Thyroid gland (tissue), 4 donors: ENCODE measurements around the gene LRMDA. TPM values are rescaled to one million over a fixed set of nuclear protein-coding genes. Genes with fewer than 3 reads are reported as not detected.
A peak's percentile ranks its signal among the peaks of the same experiment; 100 is the strongest.

Source experiments
- DNase-seq, 2 donors: peaks; one replicate each; pipeline ENCODE4 v3.0.0-alpha.2; 2019
- H3K27ac ChIP-seq, 3 donors: fragments of 200-600 bp; sonication (generic); 1 replicate in 2 of 3; 2 replicates in 1 of 3; pipeline ENCODE4 v1.5.1; 2016 to 2019; ENCODE audit warnings: mild to moderate bottlenecking in 1 of 3, moderate library complexity in 1 of 3
- H3K27me3 ChIP-seq: fragments of 200-600 bp; sonication (generic); one replicate; pipeline ENCODE4 v1.5.1; 2019
- H3K36me3 ChIP-seq, 2 donors: fragments of 200-600 bp; sonication (generic); one replicate each; pipeline ENCODE4 v1.5.1; 2016 to 2019
- H3K4me1 ChIP-seq, 2 donors: fragments of 200-600 bp; sonication (generic); one replicate each; pipeline ENCODE4 v1.5.1; 2017 to 2019
- H3K4me3 ChIP-seq, 3 donors: fragments of 200-600 bp; sonication (generic); replicated peaks in 1 of 3; 1 replicate in 2 of 3; 2 replicates in 1 of 3; pipeline ENCODE4 v1.5.1; 2016; ENCODE audit warnings: mild to moderate bottlenecking in 1 of 3
- H3K9me3 ChIP-seq: fragments of 200-600 bp; sonication (generic); one replicate; pipeline ENCODE4 v1.5.1; 2017
- CTCF ChIP-seq, 6 experiments: fragments of 200-600 bp in 3 of 6; fragments of 450-650 bp in 3 of 6; sonication (generic) in 3 of 6; IDR thresholded peaks; one replicate each; pipeline ENCODE4 v1.5.1; 2016 to 2019; ENCODE audit warnings: antibody characterized with exemption in 6 of 6, mild to moderate bottlenecking in 2 of 6, inconsistent platforms in 1 of 6, moderate library complexity in 1 of 6
- POLR2A ChIP-seq, 2 donors: fragments of 450-650 bp; IDR thresholded peaks; one replicate each; pipeline ENCODE4 v1.6.1; 2017; ENCODE audit warnings: antibody characterized with exemption in 2 of 2, mild to moderate bottlenecking in 2 of 2, moderate library complexity in 1 of 2
- WGBS, 2 donors: methylation state at CpG; one replicate each; pipeline ENCODE4 v1.1.5; 2017; 5-methylcytosine and 5-hydroxymethylcytosine counted together
- intact Hi-C: fragments of 100-400 bp; cut with DNase I; formaldehyde crosslinking; loops from one replicate; pipeline ENCODE4 v1.15.1; 2023
- total RNA-seq, 4 donors: library from RNA; depleted of rRNA; stranded (reverse); fragments of >200 nt; gene quantifications; one replicate each; pipeline ENCODE4 v1.2.3, GENCODE V29; 2016

Gene LRMDA
- total RNA-seq, 4 donors from 2014 or later, result 16.5 to 31.7 (median 23.2) TPM

- no peaks in the 10 kb centered on the region for H3K9me3 ChIP-seq
- TF ChIP-seq CTCF (IDR thresholded peaks at IDR 0.05) (no peak), POLR2A (IDR thresholded peaks at IDR 0.05) (no peak)
- no peak overlapping the region for H3K27ac ChIP-seq
- DNase-seq, result no peak
- peaks cover 2 to 3% of the 10 kb centered on the region in 2 donors for H3K4me1 ChIP-seq
- intact Hi-C loops, result no loop called here
- no peaks in the 10 kb centered on the region for H3K27me3 ChIP-seq
- H3K4me3 ChIP-seq, result no peak overlapping the region
- H3K36me3 ChIP-seq, result no peaks in the 10 kb centered on the region
- 90 to 93% methylated on average over 3 of the region's 3 CpGs for WGBS, 2 donors
Measured at GRCh38 chr10:75836064-75836463, 404.6 kb downstream of the LRMDA start.

GRCh38 chr10:75838486-75838885 lies 407.1 kb downstream of the LRMDA start:
- no peaks in the 10 kb centered on the region for H3K27me3 ChIP-seq
- no peak for DNase-seq
- peaks cover 7 to 9% of the 10 kb centered on the region in 2 donors for H3K4me1 ChIP-seq
- no peak overlapping the region for H3K4me3 ChIP-seq
- H3K27ac ChIP-seq, result no peak overlapping the region
- TF ChIP-seq POLR2A (IDR thresholded peaks at IDR 0.05) (no peak), CTCF (IDR thresholded peaks at IDR 0.05) (no peak)
- no peaks in the 10 kb centered on the region for H3K9me3 ChIP-seq
- WGBS, 2 donors, result 77 to 79% methylated on average over 1 of the region's 1 CpG
- intact Hi-C loops, result no loop called here
- H3K36me3 ChIP-seq, result no peaks in the 10 kb centered on the region

- Histone ChIP-seq H3K4me1 (peaks cover 7 to 9% of the 10 kb centered on the region in 2 donors), H3K4me3 (no peak overlapping the region), H3K27ac (no peak overlapping the region)
Measured at GRCh38 chr10:75839020-75839419, 407.6 kb downstream of the LRMDA start.

GRCh38 chr10:75841266-75841665 lies 409.8 kb downstream of the LRMDA start:
- 25 to 42% methylated on average over 3 of the region's 3 CpGs for WGBS, 2 donors

More at GRCh38 chr10:75839020-75839419, 407.6 kb downstream of the LRMDA start:
- Histone ChIP-seq H3K27me3 (no peaks in the 10 kb centered on the region), H3K9me3 (no peaks in the 10 kb centered on the region), H3K36me3 (no peaks in the 10 kb centered on the region)
- intact Hi-C loops, result no loop called here
- TF ChIP-seq CTCF (IDR thresholded peaks at IDR 0.05) (no peak), POLR2A (IDR thresholded peaks at IDR 0.05) (no peak)
- WGBS, 2 donors, result 76 to 77% methylated on average over 2 of the region's 2 CpGs
- no peak for DNase-seq

More at GRCh38 chr10:75841266-75841665, 409.8 kb downstream of the LRMDA start:
- Histone ChIP-seq H3K4me3 (no peak overlapping the region), H3K36me3 (no peaks in the 10 kb centered on the region), H3K27me3 (no peaks in the 10 kb centered on the region), H3K27ac (no peak overlapping the region), H3K4me1 (peaks cover 7 to 9% of the 10 kb centered on the region in 2 donors), H3K9me3 (no peaks in the 10 kb centered on the region)
- intact Hi-C loops, result no loop called here
- peak; percentile 72 to 73 for DNase-seq
- TF ChIP-seq POLR2A (IDR thresholded peaks at IDR 0.05) (no peak), CTCF (IDR thresholded peaks at IDR 0.05) (no peak)
